Left ventricle myocardium superior (tissue), 1 donor: ENCODE data around the gene TAGLN3. TPM values are rescaled to one million over a fixed set of nuclear protein-coding genes. Genes with fewer than 3 reads are reported as not detected.
"Not testable (repeated sequence)": the region's sequence is repeated elsewhere in the genome, so short reads cannot be mapped to it uniquely, and the experiment has no call there.

Source experiments
- ATAC-seq: fragments of 200-7000 bp; cut with Tn5 transposase; one replicate; pipeline ENCODE4 v1.9.1; 2020; ENCODE audit warnings: mild to moderate bottlenecking, moderate library complexity
- DNase-seq: peaks from one replicate; pipeline ENCODE4 v3.0.0-alpha.2; 2020
- intact Hi-C: fragments of 100-400 bp; cut with micrococcal nuclease; formaldehyde crosslinking; loops from one replicate; pipeline ENCODE4 v1.11.0; 2022
- total RNA-seq: library from RNA; stranded (reverse); fragmentation: NEBNext Ultra II Directional; extraction: Animal tissue kit (Norgen Biotek cat#: 25700); gene quantifications from one replicate; pipeline ENCODE4 v1.2.1, GENCODE V29; 2021
- donor health status: DM: no; HTN: yes; CAD: no; lungs with severe emphysema.

TAGLN3 gene
- total RNA-seq, 1 donor from 2014 or later, result not detected

DNA sequence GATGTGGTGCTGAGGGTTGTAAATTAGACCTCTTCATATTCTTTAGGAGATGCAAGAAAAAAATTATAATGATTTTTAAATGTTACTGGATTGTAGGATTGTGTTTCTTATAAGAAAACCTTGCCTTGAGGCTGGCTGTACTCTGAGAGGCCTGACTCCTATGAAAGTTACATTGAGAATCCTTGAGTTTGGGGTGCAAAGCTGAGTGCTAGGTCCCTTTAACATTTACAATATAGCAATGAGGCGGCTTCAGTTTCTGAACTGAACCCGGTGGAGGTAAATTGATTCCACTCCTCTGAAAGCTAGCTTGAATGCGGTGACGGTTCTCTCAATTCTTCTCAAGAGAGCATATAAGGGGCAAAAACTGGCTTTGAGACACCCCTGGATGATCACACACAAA lies 35.7 kb downstream of the TAGLN3 start, which contains the start of gene TMPRSS7:
Gene TMPRSS7, plus strand, starts transcription at position 301 of the 400 bp plus-strand sequence. CDS start 110 bp downstream, outside the sequence.
- ATAC-seq, result no peak
- DNase-seq, result no peak
- intact Hi-C loops, result no loop called here

DNA sequence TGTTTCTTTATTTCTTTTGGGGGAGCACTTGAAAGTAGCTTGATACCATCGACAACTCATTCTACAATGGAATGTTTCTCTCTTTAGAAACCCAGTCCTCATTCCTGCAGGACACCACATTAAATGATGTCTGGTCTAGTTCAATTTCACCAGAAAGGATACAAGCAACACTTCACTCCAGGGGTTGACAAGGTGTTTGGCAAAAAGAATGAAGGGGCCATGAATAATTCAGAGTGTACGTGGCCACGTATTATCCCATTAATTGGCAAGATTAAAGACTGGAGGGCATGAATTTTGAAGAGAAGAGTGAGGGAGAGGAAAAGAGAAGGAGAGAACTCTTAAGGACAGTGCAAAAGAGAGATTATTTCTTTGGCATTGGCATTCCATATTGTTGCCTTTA lies 36.5 kb downstream of the TAGLN3 start:
- DNase-seq (no peak), ATAC-seq (no peak)
- intact Hi-C loops, result no loop called here

DNA sequence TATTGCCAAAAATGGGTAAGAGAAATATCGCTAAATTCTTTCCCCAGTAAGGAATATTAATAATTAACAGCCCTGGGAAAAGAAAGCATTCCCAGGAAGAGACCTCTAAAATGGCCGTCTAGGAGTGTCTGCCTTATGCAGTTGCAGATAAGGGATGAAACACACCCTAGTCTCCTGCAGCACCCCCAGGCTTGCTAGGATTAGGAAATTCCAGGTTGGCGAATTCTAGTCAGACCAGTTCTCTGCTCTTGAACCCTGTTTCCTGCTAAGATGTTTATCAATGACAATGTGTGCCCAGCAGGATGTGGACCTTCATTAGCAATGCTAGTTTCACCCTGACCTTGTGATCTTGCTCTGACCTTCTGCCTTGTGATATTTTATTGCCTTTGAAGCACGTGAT lies 38.5 kb downstream of the TAGLN3 start:
- DNase-seq, ATAC-seq, intact Hi-C loops: not testable (repeated sequence)

DNA sequence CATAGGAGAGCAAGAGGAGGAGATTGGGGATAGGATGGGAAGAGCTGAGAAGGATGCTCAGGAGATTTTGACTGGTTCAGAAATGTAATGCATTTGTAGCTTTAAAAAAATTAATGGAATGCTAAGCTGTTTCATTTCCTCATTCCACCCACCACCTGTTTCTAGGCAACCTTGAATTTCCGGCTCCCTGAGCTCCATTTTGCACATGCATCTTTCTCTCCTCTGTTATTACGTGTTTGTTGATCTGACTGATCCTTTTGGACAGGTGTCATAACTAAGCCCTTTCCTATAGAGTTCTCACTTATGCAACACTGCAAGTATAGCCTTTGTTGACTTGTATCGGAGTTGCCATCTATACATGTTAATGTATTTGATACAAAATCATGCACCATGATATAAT lies 40.1 kb downstream of the TAGLN3 start:
- no peak for ATAC-seq
- DNase-seq, result no peak
- intact Hi-C loops, result no loop called here

DNA sequence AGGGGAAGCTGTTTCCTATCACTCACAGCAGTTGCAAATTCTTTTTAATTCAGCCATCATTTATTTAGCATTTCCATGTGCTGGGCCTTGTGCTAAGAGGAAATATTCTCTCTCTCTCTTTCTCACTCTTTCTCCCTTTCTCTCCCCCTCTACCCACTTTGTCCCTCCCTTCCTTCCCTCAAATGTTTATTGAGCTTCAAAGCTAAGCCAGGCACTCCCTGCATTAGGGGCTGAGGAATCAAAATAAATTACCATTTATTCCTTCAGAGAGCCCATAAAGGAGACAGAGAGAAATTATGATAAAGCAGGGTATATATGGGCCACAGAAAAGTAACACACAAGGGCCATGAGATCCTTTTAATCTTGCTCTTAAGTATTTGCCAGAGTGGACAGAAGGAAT lies 42.6 kb downstream of the TAGLN3 start:
- DNase-seq (no peak), ATAC-seq (no peak)
- intact Hi-C loops, result no loop called here

DNA sequence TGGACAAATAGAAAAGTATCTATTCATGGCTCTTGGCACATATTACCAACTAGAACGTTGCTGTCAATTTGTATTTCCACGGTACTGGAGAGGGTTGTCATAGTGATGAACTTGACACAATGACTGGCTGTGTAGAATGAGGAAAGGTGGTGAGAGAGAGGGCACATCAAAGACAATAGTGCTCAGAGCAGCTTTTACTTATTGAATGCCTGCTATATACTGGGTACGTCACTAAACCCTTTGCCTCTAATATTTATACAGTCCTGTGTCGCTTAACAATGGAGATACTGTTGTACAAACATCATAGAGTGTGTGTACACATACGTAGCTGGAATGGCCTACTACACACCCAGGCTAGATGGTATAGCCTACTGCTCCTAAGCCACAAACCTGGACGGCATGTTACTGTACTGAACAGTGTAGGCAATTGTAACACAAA lies 44.1 kb downstream of the TAGLN3 start:
- no peak for DNase-seq
- intact Hi-C loops, result no loop called here
- peak; percentile 48 for ATAC-seq

DNA sequence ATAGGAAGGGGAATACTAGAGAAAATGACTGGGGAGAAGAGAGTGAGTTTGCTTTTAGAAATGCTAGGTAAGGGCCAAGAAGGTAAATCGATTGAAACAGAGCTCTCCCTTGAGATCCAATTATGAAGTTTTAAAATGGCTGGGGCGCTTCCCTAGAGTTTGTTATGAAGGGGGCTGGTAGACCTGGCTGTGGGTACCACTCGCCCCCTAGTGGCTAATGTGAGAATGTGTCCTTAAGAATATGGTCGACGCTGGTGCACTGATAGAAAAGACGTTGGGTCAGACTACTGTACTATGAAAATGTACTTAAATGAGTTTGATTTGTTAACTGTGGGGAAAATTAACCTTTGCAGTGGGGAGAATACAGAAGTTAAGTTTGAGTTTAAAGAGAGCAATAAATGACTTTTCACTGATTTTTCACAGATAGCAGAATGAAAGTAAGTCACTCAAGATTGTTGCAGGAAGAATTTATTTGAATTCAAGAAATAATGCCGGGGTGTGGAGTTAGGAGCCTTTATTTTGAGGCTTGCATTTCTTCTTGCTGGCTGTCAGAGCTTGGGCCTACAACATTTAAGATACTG lies 45.0 kb downstream of the TAGLN3 start:
- ATAC-seq (peak; percentile 95), DNase-seq (peak; percentile 33)
- intact Hi-C loops, result no loop called here

DNA sequence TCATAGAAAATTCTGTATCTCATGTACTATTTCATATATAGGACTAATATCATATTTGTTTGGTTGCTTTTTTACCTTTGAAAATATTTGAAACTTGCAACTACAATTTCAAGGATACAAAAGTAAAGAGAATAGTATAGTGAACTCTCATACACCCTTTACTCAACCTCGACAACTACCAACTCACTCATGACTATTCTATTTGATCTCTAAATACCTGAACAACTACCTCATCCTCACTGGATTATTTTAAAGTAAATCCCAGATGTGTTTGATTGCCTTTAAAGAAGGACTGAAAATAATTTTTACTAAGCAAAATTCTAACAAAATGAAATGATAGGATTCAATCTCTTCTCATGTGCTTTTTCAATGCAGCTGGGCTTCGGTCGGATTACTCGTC lies 47.9 kb downstream of the TAGLN3 start:
- ATAC-seq (no peak), DNase-seq (no peak)
- intact Hi-C loops, result no loop called here

DNA sequence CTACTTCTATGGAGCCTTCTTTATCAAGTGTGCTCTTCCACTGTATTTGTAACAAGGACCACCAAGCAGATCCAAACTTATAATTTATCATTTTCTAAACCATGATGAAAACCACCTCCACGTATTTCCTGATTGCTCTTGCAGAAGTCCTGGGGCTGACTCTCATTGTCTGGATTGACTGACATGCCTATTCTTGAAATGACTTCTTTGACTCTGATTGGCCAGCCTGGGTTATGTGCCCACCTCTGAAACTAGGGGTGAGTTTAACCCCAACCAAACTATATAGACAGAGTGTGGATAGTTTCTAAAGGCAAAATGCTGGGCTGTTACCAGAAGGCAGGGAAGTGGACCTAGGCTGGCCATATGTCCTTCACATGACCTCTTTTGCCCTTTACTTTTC lies 48.5 kb downstream of the TAGLN3 start:
- no peak for ATAC-seq
- intact Hi-C loops, result no loop called here
- no peak for DNase-seq

DNA sequence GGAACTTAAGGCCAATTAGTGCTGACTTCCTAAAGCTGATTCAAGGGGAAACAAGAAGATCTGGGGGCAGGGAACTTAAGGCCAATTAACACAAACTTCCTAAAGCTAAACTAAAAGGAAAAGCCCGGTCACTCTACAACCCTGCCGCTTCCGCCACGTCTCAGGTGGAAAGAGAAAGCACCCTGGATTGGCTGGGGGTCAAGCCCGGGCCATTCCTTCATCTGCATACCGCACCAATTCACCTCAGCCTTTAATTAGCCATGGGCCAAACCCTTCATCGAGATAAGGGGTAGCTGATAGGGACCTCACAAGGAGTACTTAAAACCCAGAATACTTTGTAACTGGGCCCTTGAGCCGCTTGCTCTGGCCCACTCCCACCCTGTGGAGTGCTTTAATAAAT lies 50.2 kb downstream of the TAGLN3 start:
- DNase-seq (no peak), ATAC-seq (no peak)
- intact Hi-C loops, result no loop called here

DNA sequence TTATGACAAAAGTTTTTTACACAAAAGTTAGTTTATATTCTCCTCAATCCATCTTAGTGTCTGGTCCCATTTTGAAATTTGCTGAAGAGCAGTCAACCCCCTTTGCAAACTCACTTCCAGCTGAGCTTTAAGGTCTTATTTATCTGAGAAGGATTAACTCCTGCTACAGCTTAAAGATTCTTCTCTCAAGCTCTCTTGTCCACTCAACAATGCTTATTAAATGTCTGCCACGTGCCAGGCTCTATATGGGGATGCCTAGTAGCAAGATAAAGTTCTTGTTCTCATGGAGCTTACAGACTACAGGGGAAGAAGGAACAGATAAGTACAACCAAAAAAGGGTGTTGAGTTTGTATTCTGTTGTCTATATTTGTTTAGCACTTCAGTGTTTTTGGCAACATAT lies 54.5 kb downstream of the TAGLN3 start:
- intact Hi-C loops, result no loop called here

DNA sequence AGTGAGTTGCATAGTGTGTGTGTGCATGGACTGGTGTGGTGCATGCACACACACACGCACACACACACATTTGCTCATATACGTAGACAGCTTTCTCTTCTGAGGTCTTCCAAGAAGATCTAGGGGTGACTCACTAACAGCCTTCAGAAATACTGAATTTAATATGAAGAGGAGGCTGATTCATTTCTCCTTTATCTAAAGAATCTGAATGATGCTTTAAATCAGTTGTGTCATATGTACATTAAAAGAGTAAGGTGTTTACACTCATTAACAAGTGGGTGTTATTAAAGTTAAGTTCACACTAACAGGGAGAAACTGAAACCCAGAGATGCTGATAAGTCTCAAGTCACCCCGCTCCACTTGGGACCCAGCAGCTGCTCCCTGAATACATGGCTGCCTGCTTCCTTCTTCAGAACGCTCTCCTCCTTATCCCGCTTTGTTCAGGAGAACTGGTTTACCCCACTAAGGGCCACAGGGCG lies 57.8 kb downstream of the TAGLN3 start:
- DNase-seq (no peak), ATAC-seq (no peak)
- intact Hi-C loops, result no loop called here

More for the DNA sequence above, 54.5 kb downstream of the TAGLN3 start:
- DNase-seq (no peak), ATAC-seq (no peak)

DNA sequence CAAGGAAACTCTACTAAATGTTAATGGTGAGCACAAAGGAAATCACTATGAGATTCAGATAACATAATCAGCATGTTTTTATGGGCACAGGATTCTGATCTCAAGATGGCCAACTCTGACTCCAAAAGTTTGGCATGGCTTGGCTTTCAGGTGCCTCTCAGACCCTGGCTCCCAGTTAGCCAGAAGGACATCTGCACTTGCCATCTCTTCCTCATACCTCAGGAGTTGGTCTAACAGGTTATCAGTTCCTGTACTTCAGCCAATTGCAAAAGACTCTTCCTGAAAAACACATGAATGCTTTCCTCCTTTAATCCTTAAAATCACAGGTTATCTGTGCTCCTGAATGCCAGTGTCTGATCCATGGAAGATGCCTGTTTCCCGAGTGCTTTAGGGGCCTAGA lies 60.8 kb downstream of the TAGLN3 start:
- no peak for ATAC-seq
- DNase-seq, result no peak
- intact Hi-C loops, result no loop called here

DNA sequence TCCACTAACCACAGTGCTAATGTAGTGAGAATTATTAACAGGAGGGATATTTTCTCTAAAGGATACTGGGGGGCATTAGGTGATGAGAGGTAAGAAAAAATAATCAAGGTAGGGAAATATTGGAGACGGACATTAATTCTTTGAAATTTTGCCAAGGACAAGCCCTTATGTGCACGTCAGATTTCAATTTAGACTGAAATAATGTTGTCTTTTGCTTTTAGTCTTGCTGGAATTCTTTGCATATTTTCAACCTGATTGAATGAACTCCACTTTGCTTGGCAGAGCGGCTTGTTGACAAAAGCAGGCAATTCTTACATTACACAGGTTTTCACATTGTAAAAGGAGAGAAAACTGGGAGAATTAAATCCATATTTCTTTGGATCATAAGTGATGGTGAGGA lies 62.4 kb downstream of the TAGLN3 start:
- no peak for DNase-seq
- no peak for ATAC-seq
- intact Hi-C loops, result no loop called here

Other genes starting within 250 kb of the TAGLN3 start
- 128 TPM for gene PHLDB2, start 139.7 kb upstream of the TAGLN3 start, total RNA-seq
- 55.9 TPM for gene ABHD10, start 19.9 kb upstream of the TAGLN3 start, total RNA-seq
- not detected for gene TMPRSS7, start 35.8 kb downstream of the TAGLN3 start, total RNA-seq
- 1.7 TPM for gene C3orf52, start 87.5 kb downstream of the TAGLN3 start, total RNA-seq
- gene GCSAM, start 134.3 kb downstream of the TAGLN3 start, total RNA-seq, result not detected